GM11168 (cell line): ENCODE measurements around the gene VGF.
"Not testable (repeated sequence)": the region's sequence is repeated elsewhere in the genome, so short reads cannot be mapped to it uniquely, and the experiment has no call there.

Source experiments
- in situ Hi-C: fragments of 300-500 bp; cut with MboI; formaldehyde crosslinking; loops from one replicate; pipeline ENCODE4 v1.12.0; 2022; ENCODE audit warnings: low sequenced_read_pairs; ENCODE audit not compliant: unreplicated experiment

Gene VGF

DNA sequence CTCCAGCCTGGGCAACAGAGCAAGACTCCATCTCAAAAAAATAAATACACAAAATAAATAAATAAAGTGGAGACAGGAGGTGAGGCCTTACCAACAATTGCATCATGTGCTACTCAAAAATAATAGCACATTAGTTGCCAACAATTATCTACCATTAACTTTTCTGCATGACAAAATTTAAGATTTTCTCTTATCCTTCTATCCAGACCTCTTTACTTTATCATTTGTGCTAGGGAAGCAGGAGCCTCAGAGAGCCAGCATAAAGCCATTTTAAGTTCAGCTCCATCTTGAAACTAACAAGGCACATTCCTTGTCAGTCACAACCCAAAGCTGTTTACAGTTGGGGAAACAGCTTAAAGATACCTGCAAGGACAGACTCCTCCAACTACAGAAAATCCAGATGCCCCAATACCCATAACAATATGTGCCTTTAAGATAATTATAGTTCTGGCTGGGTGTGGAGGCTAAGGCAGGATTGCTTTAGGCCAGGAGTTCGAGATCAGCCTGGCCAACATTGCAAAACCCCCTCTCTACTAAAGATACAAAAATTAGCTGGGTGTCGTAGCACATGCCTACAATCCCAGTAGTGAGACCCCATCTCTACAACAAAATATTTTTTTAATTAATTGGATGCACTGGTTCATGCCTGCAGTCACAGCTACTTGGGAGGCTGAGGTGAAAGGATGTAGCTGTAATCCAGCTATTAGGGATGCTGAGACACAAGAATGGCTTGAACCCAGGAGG is 13.3 kb downstream of the VGF start:
- in situ Hi-C loops = no loop called here

DNA sequence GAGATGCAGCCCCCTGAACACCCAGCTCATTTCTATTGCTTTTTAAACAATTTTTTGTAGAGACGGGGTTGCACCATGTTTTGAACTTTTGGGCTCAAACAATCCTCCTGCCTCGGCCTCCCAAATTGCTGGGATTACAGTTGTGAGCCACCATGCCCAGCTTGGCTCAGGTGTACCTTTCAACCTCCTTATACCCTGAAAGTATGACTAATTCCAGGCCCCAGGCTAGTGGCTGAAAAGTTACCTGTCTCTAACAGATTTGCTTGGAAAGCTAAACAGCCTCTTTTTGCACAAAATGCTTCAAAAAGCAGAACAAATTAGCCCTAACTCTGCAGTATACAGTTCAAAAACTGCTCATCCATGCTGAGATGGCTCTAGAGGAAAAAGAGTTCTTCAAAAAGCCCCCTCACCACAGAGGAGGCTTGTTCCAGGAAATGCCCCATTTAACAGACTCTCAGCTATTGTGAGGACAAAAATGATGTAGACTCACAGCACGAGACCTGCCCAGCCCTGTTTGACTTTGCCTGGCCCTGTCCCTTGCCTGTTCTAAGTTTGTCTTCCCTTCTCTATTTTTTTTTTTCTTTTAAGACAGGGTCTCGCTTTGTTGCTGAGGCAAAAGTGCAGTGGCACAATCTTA is 24.5 kb downstream of the VGF start:
- in situ Hi-C loops = no loop called here

DNA sequence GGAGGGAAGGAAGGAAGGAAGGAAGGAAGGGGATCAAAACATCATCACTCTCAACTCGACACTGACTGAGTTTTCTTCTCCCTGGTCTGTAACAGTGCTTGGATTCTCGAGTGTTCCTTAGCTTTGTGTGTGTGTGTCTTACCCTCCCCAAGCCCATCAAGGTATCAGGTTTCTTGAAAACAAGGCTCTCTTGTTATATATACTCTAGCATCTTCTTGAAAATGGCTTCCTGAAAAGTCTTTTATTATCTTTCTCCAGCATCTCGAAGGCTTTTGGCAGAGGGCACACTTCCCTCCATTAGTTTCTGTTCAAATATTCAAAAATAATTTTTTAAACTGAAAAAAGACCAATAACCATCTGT is 25.1 kb downstream of the VGF start:
- in situ Hi-C loops = no loop called here

DNA sequence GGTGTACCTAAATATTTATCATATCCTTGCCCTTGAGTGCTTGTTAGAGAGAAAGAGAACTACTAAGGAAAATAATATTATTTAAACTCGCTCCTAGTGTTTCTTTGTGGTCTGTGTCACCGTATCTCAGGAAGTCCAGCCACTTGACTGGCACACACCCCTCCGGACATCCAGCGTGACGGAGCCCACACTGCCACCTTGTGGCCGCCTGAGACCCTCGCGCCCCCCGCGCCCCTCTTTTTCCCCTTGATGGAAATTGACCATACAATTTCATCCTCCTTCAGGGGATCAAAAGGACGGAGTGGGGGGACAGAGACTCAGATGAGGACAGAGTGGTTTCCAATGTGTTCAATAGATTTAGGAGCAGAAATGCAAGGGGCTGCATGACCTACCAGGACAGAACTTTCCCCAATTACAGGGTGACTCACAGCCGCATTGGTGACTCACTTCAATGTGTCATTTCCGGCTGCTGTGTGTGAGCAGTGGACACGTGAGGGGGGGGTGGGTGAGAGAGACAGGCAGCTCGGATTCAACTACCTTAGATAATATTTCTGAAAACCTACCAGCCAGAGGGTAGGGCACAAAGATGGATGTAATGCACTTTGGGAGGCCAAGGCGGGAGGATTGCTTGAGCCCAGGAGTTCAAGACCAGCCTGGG is 27.0 kb downstream of the VGF start:
- in situ Hi-C loops = no loop called here

- in situ Hi-C loops = no loop called here
These were observed 27.6 kb downstream of the VGF start for GRCh38 chr7:101137651-101138212.

DNA sequence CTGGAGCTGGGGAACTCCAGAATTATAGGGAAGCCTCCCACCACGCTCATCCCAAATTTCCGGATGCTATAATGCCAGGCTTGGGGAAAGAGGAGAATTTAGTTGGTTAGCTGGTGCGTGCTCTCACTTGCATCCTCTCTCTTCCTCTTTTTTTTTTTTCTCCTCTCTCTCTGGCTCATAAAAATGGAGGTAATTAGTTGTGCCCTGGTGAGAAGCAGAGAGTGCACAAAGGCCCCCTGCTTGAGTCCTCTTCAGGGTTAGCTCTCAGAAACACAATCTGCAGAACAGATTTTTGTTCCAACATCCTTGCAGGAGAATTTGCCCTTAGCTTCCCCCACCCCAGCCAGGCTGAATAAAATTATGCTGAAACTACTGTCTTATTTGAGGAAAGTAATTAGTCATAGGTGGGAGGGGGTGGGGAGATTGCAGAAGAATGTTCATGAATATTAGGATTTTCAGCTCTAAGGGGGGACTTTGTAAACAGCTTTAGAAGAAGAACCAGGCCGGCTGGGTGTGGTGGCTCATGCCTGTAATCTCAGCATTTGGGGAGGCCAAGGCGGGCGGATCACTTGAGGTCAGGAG is 30.9 kb downstream of the VGF start:
- in situ Hi-C loops = no loop called here

DNA sequence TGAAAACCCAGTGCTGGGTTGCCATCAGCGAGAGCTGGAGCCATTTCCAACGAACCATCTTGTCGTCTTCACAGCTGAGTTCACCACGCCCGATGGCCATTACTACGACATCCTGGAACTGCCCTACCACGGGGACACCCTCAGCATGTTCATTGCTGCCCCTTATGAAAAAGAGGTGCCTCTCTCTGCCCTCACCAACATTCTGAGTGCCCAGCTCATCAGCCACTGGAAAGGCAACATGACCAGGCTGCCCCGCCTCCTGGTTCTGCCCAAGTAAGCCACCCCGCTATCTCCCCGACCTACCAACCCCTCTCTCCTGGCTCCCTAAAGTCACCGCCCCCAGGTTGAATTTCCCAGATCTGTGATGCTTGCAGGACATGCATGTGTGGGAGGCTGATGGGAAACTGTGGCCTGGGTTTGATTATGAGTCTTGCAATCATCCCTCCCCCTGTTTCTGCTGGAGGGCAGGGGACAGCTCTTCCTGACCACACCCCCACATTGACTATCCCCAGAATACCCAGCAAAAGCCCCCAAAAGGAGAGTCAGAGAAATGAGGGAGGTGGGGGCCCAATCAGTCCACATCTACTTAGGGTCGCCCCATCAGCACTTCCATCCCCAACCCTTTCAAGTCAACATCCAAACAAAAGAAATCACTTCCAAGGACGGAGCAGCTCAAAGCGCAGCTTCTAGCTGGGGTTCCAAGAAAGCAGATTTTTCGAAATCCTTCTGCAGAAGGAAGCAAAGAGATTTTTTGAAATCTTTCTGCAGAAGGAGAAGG is 31.6 kb downstream of the VGF start:
- in situ Hi-C loops = no loop called here

DNA sequence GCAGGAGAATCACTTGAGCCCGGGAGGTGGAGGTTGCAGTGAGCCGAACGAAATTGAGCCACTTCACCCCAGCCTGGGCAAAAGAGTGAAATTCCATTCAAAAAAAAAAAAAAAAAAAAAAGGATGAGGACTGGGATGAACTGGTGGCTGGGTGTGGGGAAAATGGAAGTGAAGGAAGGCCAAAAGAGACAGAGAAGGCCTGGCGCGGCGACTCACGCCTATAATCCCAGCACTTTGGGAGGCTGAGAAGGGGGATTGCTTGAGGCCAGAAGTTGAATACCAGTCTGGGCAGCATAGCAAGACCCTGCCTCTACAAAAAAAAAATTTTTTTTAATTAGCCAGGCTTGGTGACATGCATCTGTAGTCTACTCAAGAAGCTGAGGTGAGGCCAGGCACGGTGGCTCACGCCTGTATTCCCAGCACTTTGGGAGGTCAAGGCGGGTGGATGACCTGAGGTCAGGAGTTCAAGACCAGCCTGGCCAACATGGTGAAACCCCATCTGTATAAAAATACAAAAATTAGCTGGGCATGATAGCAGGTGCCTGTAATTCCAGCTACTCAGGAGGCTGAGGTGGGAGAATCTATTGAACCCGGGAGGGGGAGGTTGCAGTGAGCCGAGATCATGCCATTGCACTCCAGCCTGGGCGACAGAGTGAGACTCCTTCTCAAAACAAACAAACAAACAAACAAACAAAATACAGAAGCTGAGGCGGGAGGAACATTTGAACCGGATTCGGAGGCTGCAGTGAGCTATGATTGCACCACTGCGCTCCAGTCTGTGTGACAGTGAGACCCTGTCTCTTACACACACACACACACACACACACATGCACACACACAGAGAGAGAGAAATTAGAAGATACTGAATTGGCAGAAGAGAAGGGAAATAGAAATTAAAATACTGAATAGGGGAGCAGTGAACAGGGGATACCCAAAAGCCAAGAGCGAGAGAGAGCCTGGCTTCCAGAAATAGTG is 32.5 kb downstream of the VGF start:
- in situ Hi-C loops = not testable (repeated sequence)

DNA sequence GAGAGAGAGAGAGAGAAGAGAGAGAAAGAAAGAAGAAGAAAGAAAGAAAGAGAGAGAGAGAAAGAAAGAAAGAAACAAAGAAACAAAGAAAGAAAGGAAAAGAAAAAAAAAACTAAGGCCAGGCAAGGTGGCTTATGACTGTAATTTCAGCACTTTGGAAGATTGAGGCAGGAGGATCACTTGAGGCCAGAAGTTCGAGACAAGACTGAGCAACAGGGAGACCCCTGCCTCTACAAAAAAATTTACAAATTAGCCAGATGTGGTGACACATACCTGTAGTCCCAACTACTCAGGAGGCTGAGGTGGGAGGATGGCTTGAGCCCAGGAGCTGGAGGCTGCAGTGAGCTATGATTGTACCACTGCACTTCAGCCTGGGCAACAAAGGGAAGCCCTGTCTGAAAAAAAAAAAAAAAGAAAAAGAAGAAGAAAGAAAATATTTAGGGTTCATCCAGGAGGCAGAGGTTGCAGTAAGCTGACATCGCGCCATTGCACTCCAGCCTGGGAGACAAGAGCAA is 35.7 kb downstream of the VGF start:
- in situ Hi-C loops = no loop called here

GRCh38 chr7:101128040-101128834 is 37.1 kb downstream of the VGF start:
- in situ Hi-C loops = no loop called here

- in situ Hi-C loops = no loop called here
These were observed 37.8 kb downstream of the VGF start for GRCh38 chr7:101127460-101128039.

DNA sequence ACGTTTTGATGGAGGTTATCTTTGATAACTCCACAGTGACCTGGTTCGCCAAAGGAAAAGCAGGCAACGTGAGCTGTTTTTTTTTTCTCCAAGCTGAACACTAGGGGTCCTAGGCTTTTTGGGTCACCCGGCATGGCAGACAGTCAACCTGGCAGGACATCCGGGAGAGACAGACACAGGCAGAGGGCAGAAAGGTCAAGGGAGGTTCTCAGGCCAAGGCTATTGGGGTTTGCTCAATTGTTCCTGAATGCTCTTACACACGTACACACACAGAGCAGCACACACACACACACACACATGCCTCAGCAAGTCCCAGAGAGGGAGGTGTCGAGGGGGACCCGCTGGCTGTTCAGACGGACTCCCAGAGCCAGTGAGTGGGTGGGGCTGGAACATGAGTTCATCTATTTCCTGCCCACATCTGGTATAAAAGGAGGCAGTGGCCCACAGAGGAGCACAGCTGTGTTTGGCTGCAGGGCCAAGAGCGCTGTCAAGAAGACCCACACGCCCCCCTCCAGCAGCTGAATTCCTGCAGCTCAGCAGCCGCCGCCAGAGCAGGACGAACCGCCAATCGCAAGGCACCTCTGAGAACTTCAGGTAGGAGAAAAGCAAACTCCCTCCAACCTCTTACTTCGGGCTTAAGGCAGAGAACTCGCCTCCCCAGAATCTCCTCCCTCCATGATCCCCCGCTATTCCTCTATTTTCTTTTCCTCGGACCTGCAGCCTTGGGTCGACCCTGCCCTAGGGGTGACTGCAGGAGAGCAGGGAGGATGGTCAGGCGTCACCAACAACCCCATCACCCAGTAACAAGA is 38.5 kb downstream of the VGF start, which contains the start of gene SERPINE1:
SERPINE1 (plus strand) TSS at position 454 of the 809 bp plus-strand sequence. CDS start 1,290 bp downstream, outside the sequence.
- in situ Hi-C loops = no loop called here

DNA sequence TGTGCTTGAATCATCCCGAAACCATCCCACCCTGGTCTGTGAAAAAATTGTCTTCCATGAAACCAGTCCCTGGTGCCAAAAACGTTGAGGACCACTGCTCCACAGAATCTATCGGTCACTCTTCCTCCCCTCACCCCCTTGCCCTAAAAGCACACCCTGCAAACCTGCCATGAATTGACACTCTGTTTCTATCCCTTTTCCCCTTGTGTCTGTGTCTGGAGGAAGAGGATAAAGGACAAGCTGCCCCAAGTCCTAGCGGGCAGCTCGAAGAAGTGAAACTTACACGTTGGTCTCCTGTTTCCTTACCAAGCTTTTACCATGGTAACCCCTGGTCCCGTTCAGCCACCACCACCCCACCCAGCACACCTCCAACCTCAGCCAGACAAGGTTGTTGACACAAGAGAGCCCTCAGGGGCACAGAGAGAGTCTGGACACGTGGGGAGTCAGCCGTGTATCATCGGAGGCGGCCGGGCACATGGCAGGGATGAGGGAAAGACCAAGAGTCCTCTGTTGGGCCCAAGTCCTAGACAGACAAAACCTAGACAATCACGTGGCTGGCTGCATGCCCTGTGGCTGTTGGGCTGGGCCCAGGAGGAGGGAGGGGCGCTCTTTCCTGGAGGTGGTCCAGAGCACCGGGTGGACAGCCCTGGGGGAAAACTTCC is 39.2 kb downstream of the VGF start:
- in situ Hi-C loops = no loop called here

- in situ Hi-C loops = no loop called here
These were observed 40.9 kb downstream of the VGF start for GRCh38 chr7:101124376-101125056.

DNA sequence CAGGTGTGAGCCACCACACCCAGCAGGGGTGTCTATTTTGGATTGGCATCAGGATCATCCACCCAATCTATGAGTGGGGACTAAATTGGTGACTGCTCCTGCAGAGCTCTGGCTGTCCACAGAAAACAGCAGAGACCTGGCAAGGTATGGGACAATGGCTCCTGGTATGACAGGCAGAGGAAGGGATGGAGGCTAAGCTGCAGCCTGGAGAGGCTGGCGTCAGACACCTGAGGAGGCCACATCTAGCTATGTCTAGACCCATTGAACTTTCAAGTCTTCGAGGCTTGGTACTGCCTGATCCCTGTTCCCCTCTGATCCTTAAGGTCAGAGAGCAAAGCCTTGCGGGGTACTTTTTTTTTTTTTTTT is 41.7 kb downstream of the VGF start:
- in situ Hi-C loops = no loop called here
